NCI-H128 (cell line): Measurements from ENCODE around the gene SLC11A2.
"Not testable (repeated sequence)": the region's sequence is repeated elsewhere in the genome, so short reads cannot be mapped to it uniquely, and the experiment has no call there.

Experiments used
- DNase-seq: peaks from one replicate; lab custom pipeline; 2025; ENCODE audit not compliant: unreplicated experiment; lab: John Stamatoyannopoulos, UW

The SLC11A2 gene

DNA sequence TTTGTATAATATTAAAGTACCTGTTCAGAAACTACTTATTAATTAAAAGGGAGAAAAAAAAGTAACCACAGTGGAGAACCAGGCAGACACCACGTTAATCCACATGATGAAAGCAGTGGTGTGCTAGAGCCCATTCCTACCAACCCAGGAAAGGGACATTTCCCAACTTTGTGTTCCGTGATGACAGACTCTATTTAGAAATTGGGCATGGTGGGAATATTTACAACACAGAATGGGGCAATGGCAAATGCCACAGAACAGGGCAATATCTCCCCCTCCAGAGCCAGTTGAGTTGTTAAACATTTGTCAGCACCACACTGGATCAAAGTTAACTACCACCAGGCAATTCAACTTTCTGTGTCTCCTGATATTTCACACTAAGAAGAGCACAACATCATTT lies 75.1 kb downstream of the SLC11A2 start:
- no peak for DNase-seq

DNA sequence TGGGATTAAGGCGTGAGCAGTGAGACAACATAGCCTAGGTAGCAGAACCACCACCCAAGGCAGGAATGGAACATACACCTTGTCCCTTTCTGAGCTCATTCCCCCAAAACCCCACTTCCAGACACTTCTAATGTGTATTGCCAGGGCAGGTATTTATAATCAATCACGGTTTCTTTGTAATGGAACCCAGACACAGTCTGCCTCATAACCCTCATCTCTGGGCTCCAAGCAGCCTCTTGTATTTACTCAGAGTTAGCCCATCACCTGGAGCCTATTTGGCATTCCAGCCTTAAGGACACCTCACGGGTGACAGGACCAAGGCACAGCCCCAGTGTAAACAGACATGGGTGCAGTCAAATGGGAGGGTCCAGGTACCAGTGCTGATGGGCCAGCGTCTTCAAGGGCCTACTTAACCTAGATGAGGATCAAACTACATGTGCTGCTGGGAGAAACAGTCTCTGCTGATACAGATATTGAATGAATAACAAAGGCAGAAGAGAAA lies 76.3 kb downstream of the SLC11A2 start:
- DNase-seq, result no peak

DNA sequence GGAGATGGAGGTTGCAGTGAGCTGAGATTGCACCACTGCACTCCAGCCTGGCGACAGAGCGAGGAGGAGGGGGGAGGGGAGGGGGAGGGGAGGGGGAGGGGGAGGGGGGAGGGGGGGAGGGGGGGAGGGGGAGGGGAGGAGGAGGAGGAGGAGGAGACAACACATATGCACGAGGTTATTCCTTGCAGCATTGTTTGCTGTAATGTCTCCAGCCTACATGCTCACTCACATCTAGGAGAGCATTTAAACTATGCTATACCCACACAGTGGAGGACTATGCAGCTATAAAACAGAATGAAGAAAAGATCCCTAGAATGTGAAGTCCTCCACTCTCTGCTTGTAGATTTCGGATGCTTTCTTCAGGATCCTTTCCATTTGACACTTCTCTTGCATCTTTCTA lies 77.4 kb downstream of the SLC11A2 start:
- no peak for DNase-seq

DNA sequence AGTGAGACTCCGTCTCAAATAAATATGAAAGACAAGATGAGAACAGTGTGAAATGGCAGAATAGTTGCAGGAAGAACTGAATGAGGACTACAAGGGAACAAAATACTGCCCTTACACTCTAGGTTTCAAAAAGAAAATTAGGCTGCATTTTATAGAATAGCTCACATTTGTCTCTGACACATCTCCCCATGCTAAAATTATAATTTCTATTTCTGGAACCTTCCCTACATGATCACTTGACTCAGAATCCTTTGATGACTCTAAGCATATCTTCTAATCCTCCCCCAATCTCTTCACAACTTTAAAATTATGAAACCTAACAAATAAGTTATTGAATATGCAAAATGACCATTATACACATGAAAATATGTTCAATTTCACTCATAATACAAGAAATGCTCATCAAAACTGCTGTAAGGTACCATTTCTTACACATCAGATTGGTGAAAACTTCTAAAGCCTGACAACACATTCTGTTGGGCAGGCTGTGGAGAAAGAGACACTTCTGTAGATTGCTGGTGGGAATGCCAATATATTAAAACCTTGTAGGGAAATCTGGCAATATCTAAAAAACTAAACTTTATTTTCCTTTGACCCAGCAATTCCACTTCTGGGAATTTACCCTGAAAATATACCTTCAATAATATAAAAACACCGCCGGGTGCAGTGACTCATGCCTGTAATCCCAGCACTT lies 78.1 kb downstream of the SLC11A2 start:
- no peak for DNase-seq

DNA sequence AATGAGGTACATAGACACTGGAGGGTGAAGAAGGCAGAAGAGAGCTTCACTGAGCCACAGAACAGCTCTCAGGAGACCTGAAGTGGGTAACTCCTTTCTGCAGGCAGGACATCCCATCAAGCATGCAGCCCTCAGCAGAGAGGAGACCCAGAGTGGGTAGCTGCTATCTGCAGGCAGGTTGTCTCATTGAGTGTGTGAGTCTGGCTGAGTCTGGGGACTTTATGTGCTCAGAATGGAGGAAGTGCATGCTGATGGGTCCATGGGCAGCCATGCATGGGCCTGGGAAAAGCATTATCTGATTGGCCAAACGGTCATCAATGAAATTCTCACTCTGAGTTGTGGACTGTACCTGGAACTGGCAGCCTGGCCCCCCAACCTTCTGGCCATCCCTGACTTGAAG lies 88.5 kb downstream of the SLC11A2 start:
- DNase-seq, result no peak

DNA sequence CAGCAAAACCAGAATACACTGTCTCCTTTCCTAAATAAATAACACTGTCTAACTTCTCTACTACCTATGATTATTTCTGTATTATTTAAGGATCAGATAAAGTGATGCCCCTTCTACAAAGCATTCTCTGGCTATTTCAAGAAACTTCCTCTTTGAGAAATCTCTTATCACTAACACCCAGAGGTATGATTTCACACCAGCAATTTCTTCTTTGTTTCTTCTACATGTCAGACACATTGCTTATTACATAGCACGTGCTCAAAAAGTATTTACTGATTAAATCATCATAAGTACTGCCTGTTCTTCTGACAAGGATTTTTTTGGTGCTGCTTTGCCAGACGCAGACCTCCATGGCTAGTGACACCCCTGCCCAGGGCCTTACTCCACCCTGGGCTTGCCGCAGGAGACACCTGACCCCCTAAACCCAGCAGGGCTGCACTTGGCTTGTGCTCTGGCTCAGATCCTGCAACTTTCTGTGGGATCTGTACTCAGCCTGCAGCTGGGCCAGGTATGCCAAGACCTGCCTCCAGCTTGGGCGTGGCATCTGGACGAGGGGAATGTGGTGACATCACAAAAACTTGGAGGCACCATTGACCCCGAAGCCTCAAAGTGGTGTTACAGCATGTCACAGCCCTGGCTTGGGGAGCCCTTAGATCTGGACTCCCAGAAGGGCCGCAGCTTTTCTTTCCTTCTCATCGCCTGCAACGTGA lies 89.2 kb downstream of the SLC11A2 start:
- DNase-seq, result no peak

DNA sequence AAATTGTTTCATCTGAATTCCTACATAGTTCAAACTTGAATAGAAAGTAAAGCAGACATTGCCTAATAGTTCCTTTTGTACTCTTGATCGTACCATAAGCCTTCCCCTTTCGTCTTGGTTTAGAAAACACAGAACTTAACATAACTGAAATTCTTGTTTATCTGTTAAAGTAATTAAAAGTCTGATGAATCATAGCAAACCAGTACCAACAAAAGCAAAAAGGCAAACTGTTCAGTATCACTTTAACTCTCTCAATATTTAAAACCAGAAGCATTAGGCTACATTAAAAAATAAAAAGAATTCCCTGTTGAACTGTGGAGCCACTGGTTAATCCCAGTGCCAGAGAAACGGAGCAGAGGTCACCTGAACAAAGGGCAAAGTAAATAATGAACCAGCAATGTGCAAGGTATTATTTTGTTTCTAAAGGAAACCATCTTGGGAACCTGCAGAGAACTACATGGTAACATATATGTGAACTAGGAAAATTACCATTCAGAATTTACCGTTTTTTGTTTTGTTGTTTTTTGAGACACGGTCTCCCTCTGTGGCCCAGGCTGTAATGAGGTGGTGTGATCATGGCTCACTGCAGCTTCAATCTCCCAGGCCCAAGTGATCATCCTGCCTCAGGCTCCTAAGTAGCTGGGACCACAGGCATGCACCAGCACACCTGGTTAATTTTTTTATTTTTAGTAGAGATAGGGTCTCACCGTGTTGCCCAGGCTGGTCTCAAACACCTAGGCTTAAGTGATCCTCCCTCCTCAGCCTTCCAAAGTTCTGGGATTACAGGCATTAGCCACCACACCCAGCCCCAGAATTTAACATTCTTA lies 91.0 kb downstream of the SLC11A2 start:
- no peak for DNase-seq

DNA sequence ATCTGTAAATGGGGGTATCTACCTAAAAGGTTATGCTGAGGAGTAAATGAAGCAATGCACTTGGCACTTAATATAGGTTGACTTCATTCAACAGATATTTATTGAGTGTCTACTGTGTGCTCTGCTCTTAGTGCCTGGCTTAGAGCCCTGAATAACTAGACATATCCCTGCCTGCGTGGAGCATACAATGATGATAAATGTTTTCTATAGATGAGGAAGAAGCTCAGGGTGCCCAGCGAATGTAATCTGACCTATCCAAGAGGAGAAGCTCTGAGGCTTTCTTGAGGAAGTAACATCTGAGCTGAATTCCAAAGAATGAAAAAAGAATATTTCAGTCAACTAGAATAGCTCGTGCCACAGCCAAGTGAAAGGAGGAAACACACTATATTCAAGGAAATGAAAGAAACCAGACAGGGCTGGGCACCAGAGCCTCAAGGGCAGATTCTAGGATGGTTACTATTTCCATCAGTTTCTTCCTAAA lies 91.8 kb downstream of the SLC11A2 start:
- no peak for DNase-seq

DNA sequence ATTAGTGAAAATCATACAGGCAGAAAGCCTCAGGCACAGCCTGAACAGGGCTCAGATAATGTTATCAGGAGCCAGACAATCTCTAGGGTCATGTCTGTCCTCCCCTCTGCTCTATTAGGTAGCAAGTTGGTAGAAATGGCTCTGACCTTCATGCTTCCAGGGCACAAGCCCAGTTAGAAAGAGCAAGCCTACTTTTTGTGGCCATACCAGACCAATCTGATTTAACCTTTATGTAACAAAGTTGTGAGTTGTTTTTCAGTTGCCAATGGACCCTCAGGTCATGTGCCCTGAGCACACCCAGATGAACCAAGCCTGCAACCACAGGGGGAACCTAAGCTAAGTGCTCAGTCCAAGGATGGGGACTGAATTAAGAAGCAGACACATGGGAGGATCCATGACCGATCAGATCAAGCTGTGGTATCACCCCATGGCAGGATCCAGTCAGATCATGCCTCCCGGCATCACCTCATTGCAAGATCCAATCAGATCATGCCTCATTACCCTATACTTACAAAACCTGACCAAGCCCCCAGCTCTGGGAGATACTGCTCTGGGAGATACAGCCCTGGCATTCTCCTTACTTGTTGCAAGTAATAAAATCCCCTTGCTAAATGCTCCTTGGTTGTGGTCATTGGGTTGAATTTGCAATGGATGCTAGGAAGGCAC lies 92.6 kb downstream of the SLC11A2 start:
- DNase-seq, result no peak

DNA sequence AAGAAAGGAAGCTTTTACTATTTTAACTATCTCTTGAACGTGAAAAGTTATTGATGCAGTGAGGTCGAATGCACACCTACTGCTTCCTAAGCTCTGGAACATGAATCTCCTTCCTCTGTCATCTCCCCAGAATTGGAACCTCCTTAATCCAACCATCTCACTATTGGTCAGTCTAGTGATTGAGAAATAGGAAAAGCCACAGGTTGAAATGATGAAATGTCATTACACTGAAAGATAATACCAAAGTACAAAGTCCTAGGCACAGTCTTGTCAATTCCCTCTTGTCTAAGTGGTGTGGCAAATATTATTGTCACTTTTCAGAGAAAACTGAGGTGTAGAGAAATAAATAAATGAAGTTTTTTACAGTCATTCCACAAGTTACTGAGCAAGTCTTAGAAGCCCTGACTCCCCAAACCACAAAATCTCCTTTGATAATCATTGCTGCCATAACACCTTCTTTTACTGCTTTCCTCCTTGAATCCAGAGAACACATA lies 93.3 kb downstream of the SLC11A2 start:
- DNase-seq, result no peak

DNA sequence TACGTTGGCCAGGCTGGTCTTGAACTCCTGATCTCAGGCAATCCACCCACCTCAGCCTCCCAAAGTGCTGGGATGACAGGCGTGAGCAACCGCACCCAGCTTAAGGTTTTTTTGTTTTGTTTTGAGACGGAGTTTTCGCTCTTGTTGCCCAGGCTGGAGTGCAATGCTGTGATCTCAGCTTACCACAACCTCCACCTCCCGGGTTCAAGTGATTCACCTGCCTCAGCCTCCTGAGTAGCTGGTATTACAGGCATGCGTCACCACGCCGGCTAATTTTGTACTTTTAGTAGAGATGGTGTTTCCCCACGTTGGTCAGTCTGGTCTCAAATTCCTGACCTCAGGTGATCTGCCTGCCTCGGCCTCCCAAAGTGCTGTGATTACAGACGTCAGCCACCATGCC lies 95.7 kb downstream of the SLC11A2 start:
- DNase-seq, result not testable (repeated sequence)

DNA sequence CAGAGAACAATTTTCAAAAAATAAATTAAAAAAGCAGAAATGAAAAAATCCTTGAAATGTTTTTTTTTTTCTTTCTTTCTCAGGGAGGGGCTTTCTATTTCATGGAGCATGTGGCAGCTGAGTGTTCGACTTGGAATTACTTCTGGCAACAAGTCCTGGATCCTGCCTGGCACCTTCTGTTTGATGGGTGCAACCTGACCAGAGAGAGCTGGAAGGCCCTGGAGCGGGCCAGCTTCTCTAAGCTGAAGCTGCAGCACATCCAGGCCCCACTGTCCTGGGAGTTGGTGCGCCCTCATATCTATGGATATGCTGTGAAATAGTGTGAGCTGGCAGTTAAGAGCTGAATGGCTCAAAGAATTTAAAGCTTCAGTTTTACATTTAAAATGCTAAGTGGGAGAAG lies 96.4 kb downstream of the SLC11A2 start:
- DNase-seq, result no peak
